Measurements from ENCODE around the gene AOX1.

- TF ChIP-seq, protein P1, sequence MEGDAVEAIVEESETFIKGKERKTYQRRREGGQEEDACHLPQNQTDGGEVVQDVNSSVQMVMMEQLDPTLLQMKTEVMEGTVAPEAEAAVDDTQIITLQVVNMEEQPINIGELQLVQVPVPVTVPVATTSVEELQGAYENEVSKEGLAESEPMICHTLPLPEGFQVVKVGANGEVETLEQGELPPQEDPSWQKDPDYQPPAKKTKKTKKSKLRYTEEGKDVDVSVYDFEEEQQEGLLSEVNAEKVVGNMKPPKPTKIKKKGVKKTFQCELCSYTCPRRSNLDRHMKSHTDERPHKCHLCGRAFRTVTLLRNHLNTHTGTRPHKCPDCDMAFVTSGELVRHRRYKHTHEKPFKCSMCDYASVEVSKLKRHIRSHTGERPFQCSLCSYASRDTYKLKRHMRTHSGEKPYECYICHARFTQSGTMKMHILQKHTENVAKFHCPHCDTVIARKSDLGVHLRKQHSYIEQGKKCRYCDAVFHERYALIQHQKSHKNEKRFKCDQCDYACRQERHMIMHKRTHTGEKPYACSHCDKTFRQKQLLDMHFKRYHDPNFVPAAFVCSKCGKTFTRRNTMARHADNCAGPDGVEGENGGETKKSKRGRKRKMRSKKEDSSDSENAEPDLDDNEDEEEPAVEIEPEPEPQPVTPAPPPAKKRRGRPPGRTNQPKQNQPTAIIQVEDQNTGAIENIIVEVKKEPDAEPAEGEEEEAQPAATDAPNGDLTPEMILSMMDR (IDR thresholded peaks at IDR 0.05): no peak
- TF ChIP-seq TCF7L2 (IDR thresholded peaks at IDR 0.05; ENCODE audit: low read depth, low read length): no peak
These were observed 1.2 kb upstream of the AOX1 start for GRCh38 chr2:200584639-200585038.

Data from Panc1 (cell line).